Mammary epithelial cell (primary cell): Measurements from ENCODE around the gene FAM229A.

ENCODE experiments used
- EZH2 ChIP-seq: IDR thresholded peaks from 2 replicates; pipeline ENCODE4 v1.6.1; 2012; ENCODE audit warnings: low read length, inconsistent platforms, borderline replicate concordance
- TF ChIP-seq, protein P1 (sequence below), 2 donors: IDR thresholded peaks in 1 of 2; conservative IDR thresholded peaks in 1 of 2; 2 replicates each; pipeline ENCODE4 v1.5.1; 2011 to 2012; ENCODE audit warnings: inconsistent platforms in 2 of 2, low read length in 2 of 2, mild to moderate bottlenecking in 2 of 2, control low read depth in 1 of 2, low read depth in 1 of 2; ENCODE audit not compliant: insufficient read depth in 1 of 2; ENCODE audit errors: extremely low read depth in 1 of 2

DNA sequence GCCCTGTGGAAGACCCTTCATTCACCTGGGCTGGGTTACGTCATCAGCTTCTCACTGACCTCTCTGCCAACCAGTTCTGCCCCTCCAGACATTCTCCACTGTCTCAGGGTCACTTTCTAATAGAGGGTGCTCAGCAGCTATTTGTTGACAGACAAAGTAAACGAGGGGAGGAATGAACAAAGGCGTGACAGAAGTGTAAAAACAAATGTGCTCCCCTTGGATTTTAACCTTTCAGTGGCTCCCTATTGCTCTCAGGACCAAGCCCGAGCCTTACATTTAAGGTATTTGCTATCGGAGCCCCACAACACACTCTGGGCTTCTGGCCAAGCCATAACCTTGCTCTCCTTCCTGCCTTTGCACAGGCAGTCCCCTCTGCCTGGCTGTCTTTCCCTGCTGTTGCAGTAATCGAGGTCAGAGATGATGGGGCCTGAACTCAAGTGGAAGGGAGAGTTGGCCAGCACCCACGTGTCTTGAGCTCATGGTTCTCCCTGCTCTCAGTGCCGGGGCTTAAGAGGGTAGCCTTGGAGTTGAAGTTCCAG is 16.9 kb downstream of the FAM229A start:
- TF ChIP-seq, protein P1, sequence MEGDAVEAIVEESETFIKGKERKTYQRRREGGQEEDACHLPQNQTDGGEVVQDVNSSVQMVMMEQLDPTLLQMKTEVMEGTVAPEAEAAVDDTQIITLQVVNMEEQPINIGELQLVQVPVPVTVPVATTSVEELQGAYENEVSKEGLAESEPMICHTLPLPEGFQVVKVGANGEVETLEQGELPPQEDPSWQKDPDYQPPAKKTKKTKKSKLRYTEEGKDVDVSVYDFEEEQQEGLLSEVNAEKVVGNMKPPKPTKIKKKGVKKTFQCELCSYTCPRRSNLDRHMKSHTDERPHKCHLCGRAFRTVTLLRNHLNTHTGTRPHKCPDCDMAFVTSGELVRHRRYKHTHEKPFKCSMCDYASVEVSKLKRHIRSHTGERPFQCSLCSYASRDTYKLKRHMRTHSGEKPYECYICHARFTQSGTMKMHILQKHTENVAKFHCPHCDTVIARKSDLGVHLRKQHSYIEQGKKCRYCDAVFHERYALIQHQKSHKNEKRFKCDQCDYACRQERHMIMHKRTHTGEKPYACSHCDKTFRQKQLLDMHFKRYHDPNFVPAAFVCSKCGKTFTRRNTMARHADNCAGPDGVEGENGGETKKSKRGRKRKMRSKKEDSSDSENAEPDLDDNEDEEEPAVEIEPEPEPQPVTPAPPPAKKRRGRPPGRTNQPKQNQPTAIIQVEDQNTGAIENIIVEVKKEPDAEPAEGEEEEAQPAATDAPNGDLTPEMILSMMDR (conservative IDR thresholded peaks at IDR 0.05 in 1 of 2, IDR thresholded peaks at IDR 0.05 in 1 of 2; ENCODE audit: extremely low read depth in 1 of 2, insufficient read depth in 1 of 2, low read depth in 1 of 2, low read length in 2 of 2), result no peak
- TF ChIP-seq EZH2, result no peak
